ENCODE results near the gene LNX1. TPM values are rescaled to one million over a fixed set of nuclear protein-coding genes. Genes with fewer than 3 reads are reported as not detected.

LNX1 gene
- total RNA-seq, 1 experiment from 2014 or later = 1.7 TPM

DNA sequence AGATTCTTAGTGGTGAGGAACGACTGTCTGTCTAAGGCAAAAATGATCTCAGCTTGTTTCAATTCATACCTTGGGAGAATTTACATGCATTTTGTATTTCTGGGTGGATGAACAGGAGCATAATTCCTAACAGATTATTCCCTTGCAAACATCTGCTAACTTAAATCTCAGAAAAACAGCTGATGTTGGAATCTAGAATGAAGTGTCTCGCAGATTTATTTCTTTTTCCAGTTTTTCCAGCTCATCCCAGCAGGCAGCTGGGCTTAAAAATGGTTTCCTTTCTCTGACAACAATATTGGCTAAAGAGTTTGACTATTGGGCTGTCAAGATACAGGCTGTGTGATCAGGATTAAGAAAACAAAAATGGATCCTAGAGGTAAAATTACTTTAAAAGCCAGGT is 1.1 kb downstream of the LNX1 start:
- Histone ChIP-seq H3K18ac (ENCODE audit: insufficient read length, low read depth, low read length) (no peak overlapping the region), H4K91ac (ENCODE audit: insufficient read length, low read depth, low read length) (no peak overlapping the region), H2BK12ac (ENCODE audit: insufficient read length, low read depth, low read length) (no peak overlapping the region), H3T11ph (ENCODE audit: low read length) (no peak overlapping the region), H4K20me1 (ENCODE audit: control insufficient read depth, insufficient read depth, insufficient read length) (no peaks in the 10 kb centered on the region), H3K14ac (ENCODE audit: insufficient read depth, low read length) (no peak overlapping the region), H3K79me2 (ENCODE audit: insufficient read depth, low read length) (no peaks in the 10 kb centered on the region), H2BK120ac (ENCODE audit: low read depth, low read length, poor library complexity, severe bottlenecking) (no peak overlapping the region), H3K56ac (ENCODE audit: insufficient read length, low read depth, low read length) (no peak overlapping the region), H3K23me2 (ENCODE audit: insufficient read length, low read depth, low read length, poor library complexity, severe bottlenecking) (peaks cover 10% of the 10 kb centered on the region), H2BK20ac (ENCODE audit: low read depth, low read length, poor library complexity, severe bottlenecking) (no peak overlapping the region), H2AFZ (ENCODE audit: low read length) (no peak overlapping the region), H3K9ac (ENCODE audit: extremely low read depth, insufficient read length, low read length) (no peak overlapping the region), H3K4ac (ENCODE audit: low read depth, low read length) (no peak overlapping the region), H3K4me2 (ENCODE audit: insufficient read depth, insufficient read length, low read length) (peak overlapping the region; percentile 75), H3K27ac (ENCODE audit: insufficient read length, low read depth, low read length) (no peak overlapping the region), H2BK5ac (ENCODE audit: insufficient read length, low read length) (no peak overlapping the region), H2BK15ac (ENCODE audit: low read depth, low read length) (no peak overlapping the region), H3K9me3 (ENCODE audit: control insufficient read depth, low read depth, low read length) (no peaks in the 10 kb centered on the region), H3K79me1 (ENCODE audit: insufficient read depth, low read depth, low read length, poor library complexity, severe bottlenecking) (no peaks in the 10 kb centered on the region), H3K27me3 (ENCODE audit: insufficient read depth, low read length) (no peaks in the 10 kb centered on the region), H4K5ac (ENCODE audit: insufficient read length, low read depth, low read length) (no peak overlapping the region), H3K23ac (ENCODE audit: insufficient read length, low read depth, low read length) (no peak overlapping the region), H3K4me1 (ENCODE audit: insufficient read depth, low read length) (peaks cover 2% of the 10 kb centered on the region; the same call in 1 of the 2 replicates), H4K8ac (replicated peaks; ENCODE audit: insufficient read length, low read depth, low read length) (no peak overlapping the region), H2AK5ac (ENCODE audit: insufficient read length, low read length) (no peak overlapping the region)
- TF ChIP-seq, protein P1, sequence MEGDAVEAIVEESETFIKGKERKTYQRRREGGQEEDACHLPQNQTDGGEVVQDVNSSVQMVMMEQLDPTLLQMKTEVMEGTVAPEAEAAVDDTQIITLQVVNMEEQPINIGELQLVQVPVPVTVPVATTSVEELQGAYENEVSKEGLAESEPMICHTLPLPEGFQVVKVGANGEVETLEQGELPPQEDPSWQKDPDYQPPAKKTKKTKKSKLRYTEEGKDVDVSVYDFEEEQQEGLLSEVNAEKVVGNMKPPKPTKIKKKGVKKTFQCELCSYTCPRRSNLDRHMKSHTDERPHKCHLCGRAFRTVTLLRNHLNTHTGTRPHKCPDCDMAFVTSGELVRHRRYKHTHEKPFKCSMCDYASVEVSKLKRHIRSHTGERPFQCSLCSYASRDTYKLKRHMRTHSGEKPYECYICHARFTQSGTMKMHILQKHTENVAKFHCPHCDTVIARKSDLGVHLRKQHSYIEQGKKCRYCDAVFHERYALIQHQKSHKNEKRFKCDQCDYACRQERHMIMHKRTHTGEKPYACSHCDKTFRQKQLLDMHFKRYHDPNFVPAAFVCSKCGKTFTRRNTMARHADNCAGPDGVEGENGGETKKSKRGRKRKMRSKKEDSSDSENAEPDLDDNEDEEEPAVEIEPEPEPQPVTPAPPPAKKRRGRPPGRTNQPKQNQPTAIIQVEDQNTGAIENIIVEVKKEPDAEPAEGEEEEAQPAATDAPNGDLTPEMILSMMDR (conservative IDR thresholded peaks at IDR 0.05) = no peak
- no peaks in the 10 kb centered on the region for H3K9me3 Mint-ChIP-seq
- H3K4me1 Mint-ChIP-seq = peaks cover 38 to 46% of the 10 kb centered on the region in 2 experiments
- no peak overlapping the region for H3K27ac Mint-ChIP-seq
- no peaks in the 10 kb centered on the region; the same call in none of the 2 replicates for H3K27me3 Mint-ChIP-seq (ENCODE audit: low read depth)
- no peak for DNase-seq
- no peaks in the 10 kb centered on the region for H3K36me3 Mint-ChIP-seq (ENCODE audit: insufficient read depth in 1 of 3, low read depth in 3 of 3)
- peak overlapping the region; percentile 65 to 74; a peak in 4 of 5 replicates for H3K4me3 Mint-ChIP-seq
- WGBS (ENCODE audit: extremely low coverage, insufficient read length, low lambda C conversion rate) = no CpG with 5 or more reads among the region's 2 CpGs
